Stimulated activated CD4-positive, alpha-beta T cell treated with anti-CD3 and anti-CD28 coated beads, Interleukin-12 subunit alpha, Interleukin-12 subunit beta, amount 100 ng/mL, for 48 hours (primary cell): ENCODE measurements around the gene ARL4C.

ENCODE experiments used
- DNase-seq, 3 donors: peaks; one replicate each; pipeline ENCODE4 v3.0.0-alpha.2; 2020; ENCODE audit warnings: low read depth in 2 of 3, low spot score in 1 of 3

The ARL4C gene

GRCh38 chr2:234448506-234449184 is 48.2 kb downstream of the ARL4C start:
- DNase-seq: no peak

GRCh38 chr2:234447963-234448362 is 48.9 kb downstream of the ARL4C start:
- no peak for DNase-seq

GRCh38 chr2:234447189-234447588 is 49.7 kb downstream of the ARL4C start:
- no peak for DNase-seq

GRCh38 chr2:234446404-234447076 is 50.3 kb downstream of the ARL4C start:
- DNase-seq: peak in 2 of 3 donors; percentile 64 to 69

- DNase-seq: no peak
These were observed 52.0 kb downstream of the ARL4C start for GRCh38 chr2:234444893-234445292.

GRCh38 chr2:234444242-234444730 is 52.6 kb downstream of the ARL4C start:
- no peak for DNase-seq
